ENCODE data around the gene HPCAL1. TPM values are rescaled to one million over a fixed set of nuclear protein-coding genes. Genes with fewer than 3 reads are reported as not detected.

The HPCAL1 gene
- total RNA-seq, 1 experiment from 2014 or later = 159 TPM

GRCh38 chr2:10305715-10306114 lies 3.0 kb downstream of the HPCAL1 start:
- H3K4me3 ChIP-seq = peak overlapping the region; percentile 87
- H3K27me3 ChIP-seq = no peaks in the 10 kb centered on the region
- DNase-seq = peak; percentile 69
- no peaks in the 10 kb centered on the region for H3K9me3 ChIP-seq
- H3K36me3 ChIP-seq = peaks cover 23% of the 10 kb centered on the region

- H3K4me3 ChIP-seq = no peak overlapping the region
- no peak for DNase-seq
- peaks cover 28% of the 10 kb centered on the region for H3K36me3 ChIP-seq
- H3K9me3 ChIP-seq = no peaks in the 10 kb centered on the region
- no peaks in the 10 kb centered on the region for H3K27me3 ChIP-seq
Measured at GRCh38 chr2:10306901-10307463, 4.3 kb downstream of the HPCAL1 start.

DNA sequence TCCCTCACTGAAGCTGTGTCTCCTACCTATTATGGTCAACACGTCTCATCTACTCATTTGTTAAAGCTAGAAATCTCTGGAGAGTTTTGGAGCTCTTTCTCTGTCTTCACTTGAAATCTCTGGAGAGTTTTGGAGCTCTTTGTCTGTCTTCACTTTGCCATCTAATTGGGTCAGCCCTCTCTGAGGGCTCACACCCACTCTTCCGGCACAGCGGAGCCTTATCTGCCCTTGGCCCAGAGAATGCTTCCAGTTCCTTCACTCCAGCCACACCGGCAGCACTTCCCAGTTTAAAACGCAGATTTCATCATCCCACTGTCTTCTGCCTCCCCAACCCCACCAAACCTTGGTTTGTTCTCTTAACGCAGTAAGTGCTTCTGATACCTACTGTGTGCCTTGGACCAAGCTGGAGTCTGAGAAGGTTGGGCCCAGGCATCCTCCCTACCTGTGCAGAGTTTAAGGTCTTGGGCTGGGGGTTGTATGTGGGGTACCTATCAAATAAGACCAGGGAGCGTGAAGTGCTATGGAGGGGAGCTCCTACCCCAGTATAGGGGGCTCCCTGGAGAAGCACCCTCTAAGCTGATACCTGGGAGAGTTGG lies 5.0 kb downstream of the HPCAL1 start:
- no peak overlapping the region for H3K4me3 ChIP-seq
- H3K9me3 ChIP-seq = no peaks in the 10 kb centered on the region
- DNase-seq = no peak
- peaks cover 33% of the 10 kb centered on the region for H3K36me3 ChIP-seq
- H3K27me3 ChIP-seq = no peaks in the 10 kb centered on the region

DNA sequence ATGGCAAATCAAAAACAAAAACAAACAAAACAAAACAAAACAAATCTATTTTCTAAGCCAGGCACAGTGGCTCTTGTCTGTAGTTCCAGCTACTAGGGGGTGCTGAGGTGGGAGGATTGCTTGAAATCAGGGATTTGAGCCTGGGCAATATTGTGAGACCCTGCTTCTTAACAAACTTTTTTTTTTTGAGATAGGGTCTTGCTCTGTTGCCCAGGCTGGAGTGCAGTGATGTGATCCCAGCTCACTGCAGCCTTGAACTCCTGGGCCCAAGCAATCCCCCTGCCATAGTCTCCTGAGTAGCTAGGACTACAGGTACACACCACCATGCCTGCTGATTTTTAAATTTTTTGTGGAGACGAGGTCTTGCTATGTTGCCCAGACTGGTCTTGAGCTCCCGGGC lies 6.2 kb downstream of the HPCAL1 start:
- H3K27me3 ChIP-seq = no peaks in the 10 kb centered on the region
- no peak for DNase-seq

GRCh38 chr2:10309286-10309685 lies 6.6 kb downstream of the HPCAL1 start:
- no peaks in the 10 kb centered on the region for H3K9me3 ChIP-seq
- no peaks in the 10 kb centered on the region for H3K27me3 ChIP-seq
- peaks cover 35% of the 10 kb centered on the region for H3K36me3 ChIP-seq
- H3K4me3 ChIP-seq = no peak overlapping the region
- DNase-seq = no peak

More for the DNA sequence above, 6.2 kb downstream of the HPCAL1 start:
- peaks cover 36% of the 10 kb centered on the region for H3K36me3 ChIP-seq
- H3K4me3 ChIP-seq = no peak overlapping the region
- no peaks in the 10 kb centered on the region for H3K9me3 ChIP-seq

GRCh38 chr2:10310309-10310888 lies 7.7 kb downstream of the HPCAL1 start:
- Histone ChIP-seq H3K27me3 (no peaks in the 10 kb centered on the region), H3K36me3 (peaks cover 28% of the 10 kb centered on the region), H3K9me3 (no peaks in the 10 kb centered on the region), H3K4me3 (no peak overlapping the region)
- no peak for DNase-seq

DNA sequence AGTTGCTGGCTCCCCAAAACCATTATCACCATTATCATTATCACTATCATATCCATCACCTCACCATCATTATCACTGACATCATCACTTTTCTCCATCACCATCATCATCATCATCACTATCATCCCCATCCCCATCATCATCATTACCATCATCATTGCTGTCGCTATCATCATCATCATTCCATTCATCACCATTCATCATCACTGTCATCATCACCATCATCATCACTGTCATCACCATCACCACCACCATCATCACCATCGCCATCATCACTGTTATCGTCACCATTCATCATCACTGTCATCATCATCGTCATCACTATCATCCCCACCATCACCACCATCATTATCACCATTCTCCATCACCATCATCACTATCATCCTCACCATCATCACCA lies 9.0 kb downstream of the HPCAL1 start:
- no peak for DNase-seq
- Histone ChIP-seq H3K27me3 (no peaks in the 10 kb centered on the region), H3K4me3 (no peak overlapping the region), H3K9me3 (no peaks in the 10 kb centered on the region), H3K36me3 (peaks cover 25% of the 10 kb centered on the region)

DNA sequence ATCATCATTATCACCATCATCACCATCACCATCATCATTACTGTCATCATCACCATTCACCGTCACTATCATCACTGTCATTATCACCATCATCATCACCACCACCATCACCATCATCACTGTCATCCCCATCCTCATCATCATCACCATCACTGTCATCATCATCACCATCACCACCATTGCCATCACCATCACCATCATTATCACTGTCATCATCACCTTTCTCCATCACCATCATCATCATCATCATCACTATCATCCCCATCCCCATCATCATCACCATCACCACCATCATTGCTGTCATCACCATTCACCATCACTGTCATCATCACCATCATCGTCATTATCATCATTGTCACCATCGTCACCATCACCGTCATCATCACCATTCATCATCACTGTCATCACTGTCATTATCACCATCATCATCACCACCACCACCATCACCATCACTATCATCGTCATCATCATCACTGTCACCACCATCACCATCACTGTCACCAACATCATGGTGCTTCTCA lies 9.8 kb downstream of the HPCAL1 start:
- H3K27me3 ChIP-seq = no peaks in the 10 kb centered on the region
- no peaks in the 10 kb centered on the region for H3K9me3 ChIP-seq
- no peak for DNase-seq
- no peak overlapping the region for H3K4me3 ChIP-seq
- peaks cover 24% of the 10 kb centered on the region for H3K36me3 ChIP-seq

- no peaks in the 10 kb centered on the region for H3K9me3 ChIP-seq
- peak; percentile 86 for DNase-seq
- peaks cover 41% of the 10 kb centered on the region for H3K36me3 ChIP-seq
- H3K27me3 ChIP-seq = no peaks in the 10 kb centered on the region
- H3K4me3 ChIP-seq = no peak overlapping the region
Measured at GRCh38 chr2:10316336-10316735, 13.6 kb downstream of the HPCAL1 start.

GRCh38 chr2:10316860-10317259 lies 14.2 kb downstream of the HPCAL1 start:
- Histone ChIP-seq H3K4me3 (no peak overlapping the region), H3K27me3 (no peaks in the 10 kb centered on the region), H3K9me3 (no peaks in the 10 kb centered on the region), H3K36me3 (peaks cover 40% of the 10 kb centered on the region)
- no peak for DNase-seq

GRCh38 chr2:10317646-10318045 lies 14.9 kb downstream of the HPCAL1 start:
- Histone ChIP-seq H3K36me3 (peaks cover 41% of the 10 kb centered on the region), H3K4me3 (no peak overlapping the region), H3K27me3 (no peaks in the 10 kb centered on the region), H3K9me3 (no peaks in the 10 kb centered on the region)
- no peak for DNase-seq

DNA sequence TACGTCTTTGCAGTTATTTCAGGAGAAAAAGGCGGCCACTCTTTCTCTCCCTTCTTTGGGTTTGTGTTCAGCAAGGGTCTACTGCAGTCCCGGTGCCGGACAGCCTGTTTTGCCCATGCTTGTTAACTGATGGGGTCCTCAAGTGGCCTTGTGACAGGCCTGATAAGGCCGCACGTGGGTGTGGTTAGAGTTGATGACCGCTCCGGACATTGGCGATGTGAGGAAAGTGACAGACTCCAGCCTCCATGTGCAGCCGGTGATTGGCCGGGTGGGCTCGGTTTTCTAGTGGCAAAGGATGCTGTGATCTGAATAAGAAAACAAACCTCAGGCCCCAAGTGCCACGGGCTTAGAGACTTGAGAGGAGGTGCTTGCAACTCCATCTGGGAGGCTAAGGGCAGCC lies 15.6 kb downstream of the HPCAL1 start:
- H3K36me3 ChIP-seq = peaks cover 43% of the 10 kb centered on the region
- no peak for DNase-seq
- no peak overlapping the region for H3K4me3 ChIP-seq
- H3K9me3 ChIP-seq = no peaks in the 10 kb centered on the region
- no peaks in the 10 kb centered on the region for H3K27me3 ChIP-seq

DNA sequence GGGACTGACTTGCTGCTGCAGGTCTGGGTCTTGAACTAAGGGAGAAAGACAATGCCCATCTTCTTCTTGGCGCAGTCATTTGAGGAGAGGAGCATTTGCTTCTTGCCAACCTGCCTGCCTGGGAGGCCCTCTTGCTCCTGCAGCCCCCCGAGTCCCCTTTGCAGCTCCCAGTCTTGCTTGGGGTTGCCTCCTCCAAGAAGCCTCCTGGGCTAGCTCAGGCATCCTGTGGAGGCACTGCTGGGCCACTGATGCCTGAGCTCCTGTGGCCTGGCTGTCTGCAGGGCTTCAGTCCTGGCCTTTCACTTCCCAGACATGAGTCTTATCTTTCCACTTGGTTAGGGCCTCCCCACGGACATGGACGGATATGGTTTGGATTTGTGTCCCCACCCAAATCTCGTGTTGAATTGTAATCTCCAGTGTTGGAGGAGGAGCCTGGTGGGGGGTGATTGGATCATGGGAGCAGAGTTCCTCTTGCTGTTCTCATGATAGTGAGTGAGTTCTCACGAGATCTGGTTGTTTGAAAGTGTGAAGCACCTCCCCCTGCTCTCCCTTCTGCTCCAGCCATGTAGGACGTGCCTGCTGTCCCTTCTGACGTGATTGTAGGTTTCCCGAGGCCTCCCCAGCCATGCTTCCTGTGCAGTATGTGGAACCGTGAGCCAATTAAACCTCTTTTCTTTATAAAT lies 17.3 kb downstream of the HPCAL1 start:
- no peak for DNase-seq
- Histone ChIP-seq H3K27me3 (no peaks in the 10 kb centered on the region), H3K36me3 (peaks cover 48% of the 10 kb centered on the region), H3K9me3 (no peaks in the 10 kb centered on the region), H3K4me3 (no peak overlapping the region)

DNA sequence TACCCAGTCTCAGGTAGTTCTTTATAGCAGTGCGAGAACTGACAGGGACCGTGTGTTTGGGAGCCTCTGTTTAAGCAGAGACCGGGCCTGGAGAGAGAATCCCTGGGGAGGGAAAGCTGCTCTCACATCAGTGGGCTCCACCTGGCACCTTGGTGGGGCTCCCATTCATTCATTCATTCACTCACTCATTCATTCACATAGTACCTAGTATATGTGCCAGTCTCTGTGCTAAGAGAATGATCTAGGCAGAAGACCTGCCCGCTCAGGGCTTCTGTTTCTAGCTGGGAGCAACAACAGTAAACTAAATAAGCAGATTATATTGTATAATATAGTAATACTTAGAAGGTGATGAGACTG lies 17.8 kb downstream of the HPCAL1 start:
- Histone ChIP-seq H3K9me3 (no peaks in the 10 kb centered on the region), H3K27me3 (no peaks in the 10 kb centered on the region), H3K36me3 (peaks cover 48% of the 10 kb centered on the region), H3K4me3 (no peak overlapping the region)
- no peak for DNase-seq

DNA sequence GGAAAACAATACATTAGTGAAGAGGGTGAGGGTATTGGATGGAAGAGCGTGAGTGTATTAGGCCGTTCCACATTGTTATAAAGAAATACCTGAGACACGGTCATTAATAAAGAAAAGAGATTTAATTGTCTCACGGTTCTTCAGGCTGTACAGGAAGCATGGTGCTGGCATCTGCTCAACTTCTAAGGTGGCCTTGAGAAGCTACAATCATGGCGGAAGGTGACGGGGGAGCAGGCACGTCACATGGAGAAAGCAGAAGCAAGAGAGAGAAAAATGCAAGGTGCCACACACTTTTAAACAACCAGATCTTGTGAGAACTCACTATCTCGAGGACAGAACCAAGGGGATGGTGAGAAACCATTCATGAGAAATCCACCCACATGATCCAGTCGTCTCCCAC lies 18.2 kb downstream of the HPCAL1 start:
- Histone ChIP-seq H3K9me3 (no peaks in the 10 kb centered on the region), H3K4me3 (no peak overlapping the region), H3K36me3 (peaks cover 48% of the 10 kb centered on the region), H3K27me3 (no peaks in the 10 kb centered on the region)
- no peak for DNase-seq

- DNase-seq = no peak
- Histone ChIP-seq H3K27me3 (no peaks in the 10 kb centered on the region), H3K4me3 (no peak overlapping the region), H3K9me3 (no peaks in the 10 kb centered on the region), H3K36me3 (peaks cover 48% of the 10 kb centered on the region)
Measured at GRCh38 chr2:10321622-10322021, 18.9 kb downstream of the HPCAL1 start.

GRCh38 chr2:10322481-10322880 lies 19.8 kb downstream of the HPCAL1 start:
- DNase-seq = no peak
- Histone ChIP-seq H3K27me3 (no peaks in the 10 kb centered on the region), H3K9me3 (no peaks in the 10 kb centered on the region), H3K36me3 (peaks cover 42% of the 10 kb centered on the region), H3K4me3 (no peak overlapping the region)

Measured in MG63 (cell line).